NCI-H1436 treated with DMSO at 0.1 percent for 48 hours (cell line): Measurements from ENCODE around the gene C10orf71.

Source experiments
- DNase-seq: peaks from one replicate; lab custom pipeline; 2025; lab: John Stamatoyannopoulos, UW

C10orf71 gene

DNA sequence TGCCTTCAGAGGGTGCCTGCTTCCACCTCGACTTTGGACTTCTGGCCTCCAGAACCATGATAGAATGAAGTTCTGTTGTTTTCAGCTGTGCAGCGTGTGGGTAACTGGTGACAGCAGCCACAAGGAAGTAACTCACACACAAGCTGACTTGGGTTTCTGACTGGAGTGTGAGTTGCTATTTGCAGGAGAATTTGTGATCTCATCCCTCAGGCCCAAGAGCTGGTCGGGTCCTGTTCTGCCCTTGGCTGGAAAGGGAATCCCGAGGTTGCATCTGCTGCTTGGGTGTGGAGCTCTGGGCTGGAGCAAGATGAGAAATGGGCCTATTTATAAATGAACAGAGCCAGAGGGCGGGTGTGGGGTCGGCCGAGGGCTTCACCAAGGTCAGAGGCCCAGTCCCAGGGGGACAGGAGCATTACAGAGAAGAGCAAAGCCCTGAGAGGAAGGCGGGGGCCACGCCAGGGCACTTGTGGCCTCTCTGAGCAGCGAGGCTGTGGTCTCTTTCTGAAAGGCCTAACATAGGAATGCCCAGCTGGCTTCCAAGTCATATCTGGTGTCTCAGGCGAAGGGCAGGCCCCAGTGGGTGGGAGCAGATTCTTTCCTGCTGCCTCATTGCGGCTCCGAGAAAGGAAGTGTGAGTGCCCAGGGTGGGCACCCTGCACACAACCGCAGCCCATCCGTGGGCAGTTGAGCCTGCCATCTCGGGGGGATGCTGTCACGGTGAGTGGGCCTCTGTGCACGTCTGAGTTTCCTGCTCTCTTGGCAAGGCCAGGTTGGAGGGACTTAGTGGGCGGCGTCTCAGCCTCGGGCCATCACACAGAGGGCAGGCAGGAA lies 26.5 kb upstream of the C10orf71 start:
- no peak for DNase-seq

DNA sequence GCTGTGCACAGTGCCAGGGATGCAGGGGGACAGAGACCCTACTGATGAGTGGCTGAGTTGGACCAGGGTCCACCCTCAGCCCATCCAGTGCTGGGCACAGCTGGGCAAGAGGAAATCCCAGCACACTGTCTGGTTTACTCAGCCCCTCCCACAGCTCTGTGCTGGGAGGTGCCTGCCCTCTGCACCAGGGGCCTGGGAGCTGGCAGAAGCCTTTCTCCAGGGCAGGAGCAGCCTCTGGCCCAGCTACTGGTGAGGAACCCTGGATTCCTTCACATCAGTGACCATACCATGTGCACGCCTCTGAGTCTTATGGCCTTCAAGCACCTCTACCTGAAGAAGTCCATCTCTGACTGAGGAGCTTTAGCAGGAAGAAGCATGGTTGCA lies 25.9 kb upstream of the C10orf71 start:
- DNase-seq: no peak

DNA sequence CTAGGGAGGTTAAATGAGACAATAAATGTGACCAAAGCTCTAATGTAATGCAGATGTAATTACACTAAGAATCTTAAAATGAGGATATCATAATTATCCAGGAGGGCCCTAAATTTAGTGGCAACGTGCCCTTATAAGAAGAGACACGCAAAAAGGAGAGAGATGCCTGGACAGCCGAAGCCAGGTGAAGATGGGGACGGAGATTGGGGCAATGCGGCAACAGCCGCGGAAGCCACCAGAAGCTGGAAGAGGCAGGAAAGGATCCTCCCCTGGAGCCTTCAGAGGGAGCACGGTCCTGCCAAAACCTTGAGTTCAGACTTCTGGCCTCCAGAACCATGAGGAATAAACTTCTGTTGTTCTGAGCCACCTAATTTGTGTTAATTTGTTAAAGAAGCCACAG lies 25.3 kb upstream of the C10orf71 start:
- no peak for DNase-seq

DNA sequence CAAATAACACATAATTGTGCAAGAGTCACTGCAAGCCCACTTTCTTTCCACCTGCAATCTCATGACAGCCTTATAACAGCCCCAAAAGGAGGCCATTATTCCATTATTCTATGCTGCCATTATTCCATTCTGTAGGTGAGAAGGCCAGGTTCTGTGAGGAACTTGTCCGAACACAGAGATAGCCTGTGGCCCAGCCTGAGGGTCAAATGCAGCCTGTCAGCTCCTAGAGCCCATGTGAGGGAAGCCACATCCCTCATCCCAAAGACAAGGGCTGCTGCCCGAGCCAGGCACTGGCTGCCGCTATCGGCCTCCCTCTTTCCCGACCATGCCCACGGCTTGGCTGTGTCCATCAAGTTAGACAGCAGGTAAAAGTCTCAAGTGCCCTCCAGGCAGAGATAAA lies 24.1 kb upstream of the C10orf71 start:
- no peak for DNase-seq

DNA sequence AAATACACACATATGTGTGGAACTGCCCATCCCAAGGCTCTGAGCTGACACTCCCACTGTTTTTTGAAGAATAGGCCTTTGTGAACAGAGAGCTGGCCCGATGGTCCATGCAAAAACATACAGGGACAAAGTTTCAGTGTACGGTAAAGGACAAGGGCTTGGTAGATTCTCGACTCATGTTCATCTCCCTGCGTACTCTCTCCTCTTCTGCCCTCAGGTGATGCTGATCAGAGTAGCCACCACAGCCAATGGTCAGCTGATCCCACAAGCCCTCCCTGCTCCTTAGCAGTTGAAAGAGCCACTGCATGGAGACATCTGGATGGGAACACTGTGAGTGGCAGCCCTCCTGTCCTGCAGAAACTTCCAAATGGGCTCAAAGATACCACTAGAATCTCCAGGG lies 23.1 kb upstream of the C10orf71 start:
- DNase-seq: no peak

DNA sequence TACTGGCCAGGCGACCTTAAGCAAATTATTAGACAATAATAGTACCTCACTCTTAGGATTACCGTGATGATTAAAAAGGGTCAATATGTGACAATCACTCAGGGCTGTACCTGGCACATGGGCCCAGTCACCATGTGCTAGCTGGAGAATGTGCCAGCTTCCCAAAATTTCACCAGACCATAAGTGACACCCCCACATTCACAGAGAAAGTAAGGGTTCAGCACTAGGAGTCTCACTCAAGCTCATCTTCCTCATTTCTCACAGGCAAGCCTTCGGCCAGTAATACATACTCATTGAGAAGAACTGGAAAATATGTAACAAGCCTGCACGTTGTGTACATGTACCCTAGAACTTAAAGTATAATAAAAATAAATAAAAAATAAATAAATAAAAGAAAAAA lies 22.4 kb upstream of the C10orf71 start:
- DNase-seq: no peak

DNA sequence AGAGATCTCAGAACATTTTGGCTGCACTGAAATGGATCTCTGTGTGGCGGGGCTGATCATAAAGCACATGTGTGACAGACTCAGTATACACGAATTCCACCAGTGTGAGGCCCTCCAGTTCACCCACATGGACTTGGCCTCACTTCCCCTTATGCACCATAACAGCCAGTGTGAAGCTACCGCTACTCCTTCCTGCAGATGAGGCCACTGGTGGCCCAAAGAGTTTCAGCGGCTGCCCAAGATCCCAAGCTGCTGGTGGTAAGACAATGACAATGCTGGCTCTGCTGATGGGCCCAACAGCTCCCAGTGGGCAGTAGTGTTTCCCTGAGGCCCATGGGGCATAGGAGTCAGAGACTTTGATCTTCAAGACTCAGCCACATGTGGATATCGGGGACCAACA lies 21.0 kb upstream of the C10orf71 start:
- no peak for DNase-seq

DNA sequence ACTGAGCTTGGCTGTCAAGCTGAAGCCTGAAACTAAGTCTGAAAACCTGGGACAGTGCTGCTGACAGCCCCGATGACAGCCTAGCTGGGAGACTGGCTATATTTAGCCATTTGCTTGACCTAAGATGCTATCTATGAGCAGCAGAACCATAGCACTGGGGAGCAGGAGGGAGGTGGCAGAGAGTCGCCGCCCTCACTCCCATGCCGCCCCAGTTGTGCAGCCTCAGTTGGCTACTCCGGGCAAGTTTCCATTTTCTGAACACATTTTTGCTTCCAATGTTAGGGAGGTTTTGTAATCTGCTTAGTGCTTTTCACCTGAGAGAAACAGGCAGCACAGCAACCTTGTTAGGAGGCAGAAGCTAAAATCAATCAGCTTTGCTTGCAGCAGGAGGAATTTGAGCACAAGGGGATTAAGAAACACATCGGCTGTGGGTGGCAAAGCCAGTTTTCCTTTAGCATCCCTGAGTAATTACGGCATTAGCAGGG lies 20.4 kb upstream of the C10orf71 start:
- no peak for DNase-seq

DNA sequence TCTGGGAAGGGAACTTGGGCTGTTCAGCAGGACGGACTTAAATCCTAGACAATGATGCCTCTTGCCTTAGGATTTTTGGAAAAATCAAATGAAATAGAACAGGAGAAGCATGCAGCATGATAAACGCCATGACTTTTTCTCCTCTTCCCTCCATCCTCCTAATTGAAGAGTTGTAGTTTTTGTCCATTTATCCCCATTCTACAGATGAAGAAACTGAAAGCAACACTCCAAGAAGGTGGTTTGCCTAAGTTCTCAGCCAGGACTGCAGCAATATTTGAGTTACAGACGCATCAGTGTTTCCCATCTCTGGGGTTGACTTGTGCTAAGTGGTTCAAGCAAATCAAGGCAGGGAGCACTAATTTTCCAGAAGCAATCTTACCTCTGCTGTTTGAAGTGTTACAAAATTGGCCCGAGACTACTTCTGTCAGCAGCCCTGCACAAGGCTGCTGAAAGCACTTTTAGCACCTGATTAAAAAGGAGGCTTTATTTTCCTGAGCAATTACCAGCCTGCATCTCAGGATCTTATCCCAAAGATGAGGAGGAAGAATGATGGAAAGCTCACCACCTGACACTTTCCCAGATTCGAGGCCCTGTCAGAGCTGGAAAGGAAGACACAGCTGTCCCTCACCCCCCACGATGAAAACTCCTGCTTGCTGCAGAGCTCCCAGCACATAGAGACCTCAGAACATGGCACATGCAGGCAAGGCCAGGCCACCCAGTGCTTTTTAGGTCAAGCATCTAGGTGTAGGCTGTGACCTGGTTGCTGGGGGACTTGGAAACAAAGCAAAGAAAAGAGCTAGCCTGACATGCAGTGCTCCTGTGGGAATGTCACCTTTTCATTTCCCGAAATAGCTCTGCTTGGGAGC lies 19.7 kb upstream of the C10orf71 start:
- DNase-seq: no peak

DNA sequence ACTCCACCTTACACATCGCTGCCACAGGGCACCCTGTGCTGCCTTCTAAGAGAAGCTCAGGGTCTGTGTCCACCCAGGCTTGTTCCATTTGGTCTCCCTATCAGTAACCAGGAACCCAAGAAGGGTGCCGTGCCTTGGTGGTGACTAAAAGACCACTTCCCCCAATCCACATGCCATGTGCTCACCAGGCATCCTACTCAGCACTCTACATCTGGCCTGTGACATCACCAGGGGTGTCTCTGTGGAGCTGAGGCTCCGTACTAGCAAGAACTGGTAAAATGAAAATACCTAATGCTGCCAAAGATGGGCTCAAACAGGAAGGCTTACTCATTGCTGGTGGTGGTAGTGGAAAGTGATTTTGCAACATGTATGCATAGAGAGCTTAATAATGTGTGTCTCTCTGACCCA lies 19.0 kb upstream of the C10orf71 start:
- no peak for DNase-seq

DNA sequence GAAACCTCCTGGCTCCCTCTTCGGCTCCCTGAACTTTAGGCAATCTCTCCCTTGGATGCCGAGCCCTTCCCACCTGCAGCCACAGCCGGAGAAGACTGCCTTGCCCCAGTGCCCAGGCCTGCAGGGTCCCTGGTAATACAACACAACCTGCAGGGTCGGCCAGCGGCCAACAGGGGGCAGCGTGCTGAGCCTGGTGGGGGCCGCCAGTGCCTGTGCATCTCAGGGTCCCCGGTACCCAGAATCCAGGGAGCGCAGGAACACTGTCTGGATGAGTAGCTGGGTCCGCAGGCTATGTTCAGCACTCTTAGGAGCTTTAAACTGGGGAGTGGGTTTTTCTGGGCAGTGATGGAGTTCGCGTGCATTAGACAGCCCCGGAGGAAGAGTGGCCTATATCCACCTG lies 17.5 kb upstream of the C10orf71 start:
- no peak for DNase-seq

DNA sequence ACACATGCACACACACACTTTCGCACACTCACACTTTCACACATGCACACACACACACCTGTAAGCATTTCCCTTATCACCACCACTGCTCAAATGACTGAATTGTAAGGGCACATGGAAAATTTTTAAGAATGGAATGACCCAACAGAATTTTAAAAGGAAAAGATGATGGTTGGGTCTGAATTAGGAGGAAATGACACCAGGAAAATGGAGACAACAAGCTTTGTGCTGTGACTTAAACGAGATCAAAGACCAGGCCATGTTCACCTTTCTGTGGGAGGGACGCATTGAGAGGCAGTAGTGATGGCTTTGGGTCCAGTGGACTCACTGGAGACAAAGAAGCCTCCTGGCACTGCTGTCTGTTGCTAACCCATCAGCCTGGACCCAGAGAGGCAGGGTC lies 16.7 kb upstream of the C10orf71 start:
- DNase-seq: no peak

DNA sequence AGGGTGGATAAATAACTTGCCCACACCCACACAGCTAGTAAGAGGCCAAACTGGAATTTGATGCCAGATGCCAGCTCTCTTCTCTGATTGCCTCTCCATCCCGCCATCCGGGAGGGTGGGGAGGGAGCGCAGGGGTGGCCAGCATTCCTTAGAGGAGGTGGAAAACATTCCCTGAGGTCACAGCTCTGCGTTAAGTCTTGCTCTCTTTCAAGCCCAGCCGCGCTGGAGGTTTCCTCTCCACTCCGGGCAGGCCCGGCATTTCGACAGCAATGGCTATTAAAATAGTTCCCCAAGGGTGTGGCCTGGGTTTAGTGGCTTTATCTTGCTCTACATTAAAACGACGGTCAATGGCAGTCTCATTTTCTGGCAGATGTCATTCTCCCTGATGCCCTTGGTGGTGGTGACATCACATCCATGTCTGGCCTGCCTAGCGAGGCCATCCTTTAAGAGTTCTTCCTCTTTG lies 16.1 kb upstream of the C10orf71 start:
- no peak for DNase-seq

DNA sequence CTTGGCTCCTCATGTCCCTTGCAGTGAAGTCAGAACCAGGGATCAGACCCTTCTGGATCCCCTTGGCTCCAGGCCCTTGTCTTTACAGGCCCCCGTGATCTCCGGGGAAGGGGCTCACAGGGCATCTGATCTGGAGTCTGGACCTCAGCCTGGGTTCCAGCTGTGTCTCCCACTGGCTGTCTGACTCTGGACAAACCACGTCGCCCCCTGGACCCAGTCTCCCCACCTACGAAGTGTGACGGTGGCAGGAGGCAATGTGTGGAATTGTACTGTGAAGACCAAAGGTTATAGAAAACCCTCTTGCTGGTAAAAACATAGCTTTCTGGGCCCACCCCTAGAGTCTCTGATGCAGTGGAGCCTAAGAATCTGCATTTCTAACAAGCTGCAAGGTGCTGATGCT lies 15.5 kb upstream of the C10orf71 start:
- no peak for DNase-seq

DNA sequence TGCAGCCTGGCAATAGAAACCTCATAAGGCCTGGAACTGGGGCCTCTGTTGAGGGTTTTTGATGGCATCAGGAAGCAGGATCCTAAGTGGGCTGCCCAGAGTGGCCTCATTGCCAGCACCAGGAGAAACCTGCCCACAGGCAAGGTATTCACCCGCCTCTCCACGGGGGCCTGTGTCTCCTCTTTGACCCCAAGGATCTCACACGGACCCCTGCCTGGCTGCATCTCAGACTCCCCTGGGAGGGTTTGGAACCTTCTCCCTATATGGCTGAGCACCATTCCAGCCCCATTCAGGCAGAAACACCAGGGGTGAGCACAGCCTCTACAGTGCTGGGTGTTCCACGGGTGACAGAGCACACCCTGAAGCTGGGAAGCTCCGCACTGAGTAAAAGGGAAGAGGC lies 14.6 kb upstream of the C10orf71 start:
- no peak for DNase-seq

DNA sequence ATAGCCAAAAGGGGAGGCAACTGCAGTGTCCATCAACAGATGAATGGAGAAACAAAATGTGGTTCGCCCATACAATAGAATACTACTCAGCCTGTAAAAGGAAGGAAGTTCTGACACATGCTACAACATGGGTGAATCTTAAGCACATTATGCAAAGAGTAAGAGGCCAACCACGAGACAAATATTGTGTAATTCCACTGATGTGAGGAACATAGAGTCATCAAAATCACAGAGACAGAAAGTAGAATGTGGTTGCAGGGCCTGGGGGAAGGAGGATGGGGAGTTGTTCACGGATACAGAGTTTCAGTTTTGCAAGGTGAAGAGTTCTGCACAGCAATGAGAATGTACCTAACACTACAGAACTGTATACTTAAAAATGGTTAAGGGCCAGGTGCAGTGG lies 13.7 kb upstream of the C10orf71 start:
- DNase-seq: no peak

DNA sequence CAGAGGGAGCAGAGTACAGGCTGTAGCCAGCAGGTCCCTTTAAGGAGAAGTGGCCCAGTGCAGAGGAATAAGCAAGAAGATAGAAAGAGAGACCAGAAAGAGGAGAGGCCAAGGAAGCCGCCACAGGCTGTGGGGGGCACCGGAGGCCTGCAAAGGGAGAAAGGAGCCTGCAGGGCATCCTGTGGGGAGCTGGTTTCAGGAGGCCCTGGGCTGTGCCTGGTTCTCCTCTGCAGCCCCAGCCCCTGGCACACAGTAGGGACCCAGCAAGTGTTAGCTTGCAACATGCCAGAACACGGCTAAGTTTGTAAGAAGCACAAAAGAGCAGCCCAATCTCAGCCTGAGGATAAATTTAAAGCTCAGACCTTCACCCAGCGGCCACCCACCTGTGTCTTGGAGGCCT lies 12.3 kb upstream of the C10orf71 start:
- no peak for DNase-seq

DNA sequence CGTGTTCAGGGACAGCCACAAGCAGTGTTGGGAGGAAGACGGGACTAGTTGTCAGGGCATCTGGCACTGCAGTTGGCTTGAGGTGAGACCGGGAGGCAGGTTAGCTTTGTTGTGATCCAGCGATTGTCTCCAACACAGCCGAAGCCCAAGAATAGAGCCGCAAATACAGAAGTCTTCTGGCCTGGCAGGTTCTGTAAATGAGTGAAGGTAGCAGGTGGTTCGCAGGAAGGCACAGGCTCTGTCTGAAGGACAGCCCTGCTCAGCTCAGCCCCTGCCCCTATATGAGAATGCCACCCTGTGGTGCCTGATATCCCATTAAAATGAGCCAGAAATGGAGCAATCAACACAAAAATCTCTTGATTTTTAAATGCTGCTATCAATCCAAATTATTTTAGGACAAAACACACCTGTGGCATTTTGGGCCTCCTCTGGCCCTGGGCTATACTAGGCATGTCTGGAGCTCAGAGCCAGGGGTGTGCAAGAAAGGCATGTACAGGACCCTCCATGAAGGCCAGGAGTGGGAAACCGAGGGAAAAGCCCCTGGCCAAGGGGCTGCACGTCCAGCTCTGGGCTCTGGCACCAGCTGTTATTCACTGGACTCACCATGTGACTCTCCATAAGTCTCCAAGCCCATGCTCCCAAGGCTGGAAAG lies 11.2 kb upstream of the C10orf71 start:
- DNase-seq: no peak

DNA sequence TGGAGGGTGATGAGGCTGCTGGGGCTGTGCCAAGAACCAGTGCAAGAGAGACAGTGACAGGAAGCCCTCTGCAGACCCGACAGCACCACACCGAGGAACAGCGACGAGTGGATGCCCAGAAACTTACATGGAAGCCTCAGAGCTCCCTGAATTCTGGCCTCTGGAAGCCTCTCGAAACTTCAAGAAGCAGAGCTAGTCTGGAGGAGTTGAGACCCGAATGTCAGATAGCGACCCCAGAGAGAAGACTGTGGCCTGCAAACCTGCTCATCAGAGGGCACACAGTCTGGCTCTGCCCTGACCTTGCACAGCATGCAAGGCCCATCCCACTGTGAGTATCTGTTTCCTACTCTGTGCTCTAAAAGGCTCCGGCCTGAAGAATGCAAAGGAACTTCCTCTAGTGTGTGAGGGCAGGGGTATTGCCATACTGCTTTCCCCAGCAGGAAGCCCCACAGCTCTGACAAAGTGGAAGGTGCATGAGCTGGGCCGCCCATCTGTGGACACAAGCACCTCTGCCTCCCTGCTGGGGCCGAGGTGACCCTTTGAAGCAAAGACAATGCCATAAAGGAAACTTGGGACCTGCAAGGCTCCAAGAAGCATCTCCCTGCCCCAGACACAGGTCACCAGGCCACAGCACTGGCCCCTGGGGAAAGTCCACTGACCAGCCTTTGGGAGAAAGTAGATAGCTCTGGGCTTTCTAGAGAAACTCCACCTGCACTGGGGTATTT lies 10.5 kb upstream of the C10orf71 start:
- DNase-seq: no peak

DNA sequence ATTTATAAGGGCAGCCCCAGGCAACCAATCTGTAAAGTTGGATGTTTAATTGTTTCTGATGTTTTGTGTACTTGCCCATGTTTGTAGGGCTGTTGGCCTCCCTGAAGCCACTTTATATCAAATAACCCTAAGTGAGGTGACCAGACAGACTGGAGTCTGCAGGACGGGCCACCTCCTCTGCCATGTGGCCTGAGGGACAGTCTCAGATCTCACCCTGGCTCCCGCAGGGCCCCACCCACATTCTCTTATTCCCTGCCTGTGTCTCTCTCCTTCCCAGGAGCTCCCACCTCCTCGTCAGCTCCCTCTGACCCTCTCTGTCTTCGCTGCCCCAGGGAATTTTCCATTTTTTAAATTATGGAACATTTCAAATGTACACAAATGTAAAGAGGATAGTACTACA lies 9.5 kb upstream of the C10orf71 start:
- DNase-seq: no peak

DNA sequence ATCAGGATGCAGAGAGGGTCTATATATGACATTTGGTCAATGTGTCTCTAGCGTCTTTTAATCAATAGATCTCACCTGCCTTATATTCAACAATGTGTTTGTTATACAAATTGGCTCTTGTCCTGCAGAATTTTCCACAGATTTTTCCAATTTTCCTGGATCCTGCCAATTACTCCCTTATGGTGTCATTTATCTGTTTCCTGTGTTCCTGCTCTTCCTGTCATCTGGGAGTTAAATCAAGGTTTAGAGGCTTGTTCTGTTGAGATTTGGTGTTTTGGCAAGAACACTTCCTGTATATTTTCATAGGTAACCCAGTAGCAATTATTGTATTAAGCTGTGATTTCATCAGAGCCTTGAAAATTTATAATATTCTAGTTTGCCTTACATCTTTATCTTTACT lies 8.8 kb upstream of the C10orf71 start:
- DNase-seq: no peak

DNA sequence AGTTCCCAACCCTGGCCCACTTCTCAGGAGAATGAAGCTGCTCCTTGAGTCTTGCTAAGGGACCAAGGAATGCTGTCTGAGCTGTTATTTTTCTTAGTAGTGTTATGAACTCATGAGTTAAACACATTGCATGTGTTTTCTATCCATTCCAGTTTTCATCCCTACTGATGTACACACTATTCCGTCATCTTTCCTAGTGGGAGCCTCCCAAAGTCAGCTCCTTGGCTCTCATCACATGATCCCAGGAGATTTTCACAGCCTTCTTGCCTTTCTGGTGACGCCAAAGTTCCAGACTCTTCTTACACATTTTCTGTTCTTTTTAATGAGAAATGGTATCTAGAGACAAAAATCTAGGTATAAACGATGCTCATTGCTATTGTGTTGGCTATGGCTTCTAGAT lies 8.4 kb upstream of the C10orf71 start:
- DNase-seq: no peak
